ENCODE data around the gene DDX6. TPM values are rescaled to one million over a fixed set of nuclear protein-coding genes. Genes with fewer than 3 reads are reported as not detected.

DDX6 gene, protein sequence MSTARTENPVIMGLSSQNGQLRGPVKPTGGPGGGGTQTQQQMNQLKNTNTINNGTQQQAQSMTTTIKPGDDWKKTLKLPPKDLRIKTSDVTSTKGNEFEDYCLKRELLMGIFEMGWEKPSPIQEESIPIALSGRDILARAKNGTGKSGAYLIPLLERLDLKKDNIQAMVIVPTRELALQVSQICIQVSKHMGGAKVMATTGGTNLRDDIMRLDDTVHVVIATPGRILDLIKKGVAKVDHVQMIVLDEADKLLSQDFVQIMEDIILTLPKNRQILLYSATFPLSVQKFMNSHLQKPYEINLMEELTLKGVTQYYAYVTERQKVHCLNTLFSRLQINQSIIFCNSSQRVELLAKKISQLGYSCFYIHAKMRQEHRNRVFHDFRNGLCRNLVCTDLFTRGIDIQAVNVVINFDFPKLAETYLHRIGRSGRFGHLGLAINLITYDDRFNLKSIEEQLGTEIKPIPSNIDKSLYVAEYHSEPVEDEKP
- 100 to 1,000 TPM in 3 of 4 donors, 10 to 100 TPM in 1; 75.6 to 108 (median 107) TPM for total RNA-seq

DNA sequence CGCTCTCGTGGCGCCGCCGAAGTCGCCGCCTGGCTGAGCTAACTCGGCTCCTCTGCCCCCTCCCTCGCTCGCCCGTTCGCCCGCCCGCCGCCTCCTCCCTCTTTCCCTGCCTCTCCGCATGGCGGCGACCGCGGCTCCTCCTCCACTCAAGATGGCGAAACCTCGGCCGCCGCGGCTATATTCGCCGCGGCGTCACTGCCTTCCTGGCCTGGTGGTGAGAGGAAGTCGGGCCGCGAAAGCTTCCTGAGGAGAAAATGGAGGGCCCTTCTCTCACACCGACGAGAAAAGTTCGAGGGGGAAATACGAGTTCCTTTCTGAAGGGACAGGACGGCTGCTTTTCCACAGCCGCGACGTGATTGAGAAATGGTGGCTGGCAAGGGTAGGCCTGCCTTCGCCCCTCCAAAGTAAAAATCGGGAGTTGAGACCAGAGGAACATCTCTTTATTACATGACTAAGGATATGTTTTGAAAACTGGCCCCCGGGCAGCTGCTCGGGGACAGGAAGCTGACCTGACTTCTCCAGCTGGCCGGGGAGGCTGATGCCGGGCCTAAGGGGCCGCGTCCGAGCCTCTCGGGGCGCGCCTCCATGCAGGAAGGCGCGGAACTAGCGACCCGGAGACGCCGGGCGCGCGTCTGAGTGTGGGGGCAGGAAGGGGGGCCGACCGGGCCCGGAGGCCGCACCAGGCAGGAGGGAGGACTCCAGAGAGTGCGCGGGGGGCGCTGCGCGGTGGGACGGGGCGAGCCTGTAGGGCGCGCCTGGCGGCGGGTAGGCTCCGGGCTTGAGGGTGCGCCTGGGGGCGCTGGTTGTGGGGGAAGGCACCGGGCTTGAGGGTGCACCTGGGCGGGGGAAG lies at the start of gene DDX6:
Gene DDX6 (minus strand): TSS at position 54 of the 850 bp plus-strand sequence. CDS start 4,913 bp downstream, outside the sequence.
- 0 to 1% methylated on average over 55 to 68 of the region's 81 CpGs for WGBS, 2 donors
- peak; percentile 86 to 87 for DNase-seq (ENCODE audit: low spot score in 2 of 2)
- no peaks in the 10 kb centered on the region for H3K36me3 ChIP-seq
- H3K4me1 ChIP-seq, result peaks cover 0 to 45% (median 19%) of the 10 kb centered on the region in 4 donors
- H3K27ac ChIP-seq, result peak within 1 kb of the TSS; percentile 99 to 100 (median 99)
- no peaks in the 10 kb centered on the region for H3K27me3 ChIP-seq
- no peaks in the 10 kb centered on the region for H3K9me3 ChIP-seq
- TF ChIP-seq, protein P1, sequence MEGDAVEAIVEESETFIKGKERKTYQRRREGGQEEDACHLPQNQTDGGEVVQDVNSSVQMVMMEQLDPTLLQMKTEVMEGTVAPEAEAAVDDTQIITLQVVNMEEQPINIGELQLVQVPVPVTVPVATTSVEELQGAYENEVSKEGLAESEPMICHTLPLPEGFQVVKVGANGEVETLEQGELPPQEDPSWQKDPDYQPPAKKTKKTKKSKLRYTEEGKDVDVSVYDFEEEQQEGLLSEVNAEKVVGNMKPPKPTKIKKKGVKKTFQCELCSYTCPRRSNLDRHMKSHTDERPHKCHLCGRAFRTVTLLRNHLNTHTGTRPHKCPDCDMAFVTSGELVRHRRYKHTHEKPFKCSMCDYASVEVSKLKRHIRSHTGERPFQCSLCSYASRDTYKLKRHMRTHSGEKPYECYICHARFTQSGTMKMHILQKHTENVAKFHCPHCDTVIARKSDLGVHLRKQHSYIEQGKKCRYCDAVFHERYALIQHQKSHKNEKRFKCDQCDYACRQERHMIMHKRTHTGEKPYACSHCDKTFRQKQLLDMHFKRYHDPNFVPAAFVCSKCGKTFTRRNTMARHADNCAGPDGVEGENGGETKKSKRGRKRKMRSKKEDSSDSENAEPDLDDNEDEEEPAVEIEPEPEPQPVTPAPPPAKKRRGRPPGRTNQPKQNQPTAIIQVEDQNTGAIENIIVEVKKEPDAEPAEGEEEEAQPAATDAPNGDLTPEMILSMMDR (IDR thresholded peaks at IDR 0.05), result peak; percentile 29 to 58 (median 37)
- peak; percentile 94 to 99 for TF ChIP-seq POLR2A (IDR thresholded peaks at IDR 0.05)
- TF ChIP-seq EP300 (IDR thresholded peaks at IDR 0.05), result peak in 1 of 2 donors; percentile 91
- peak within 1 kb of the TSS; percentile 71 to 99 (median 77) for H3K4me3 ChIP-seq

DNA sequence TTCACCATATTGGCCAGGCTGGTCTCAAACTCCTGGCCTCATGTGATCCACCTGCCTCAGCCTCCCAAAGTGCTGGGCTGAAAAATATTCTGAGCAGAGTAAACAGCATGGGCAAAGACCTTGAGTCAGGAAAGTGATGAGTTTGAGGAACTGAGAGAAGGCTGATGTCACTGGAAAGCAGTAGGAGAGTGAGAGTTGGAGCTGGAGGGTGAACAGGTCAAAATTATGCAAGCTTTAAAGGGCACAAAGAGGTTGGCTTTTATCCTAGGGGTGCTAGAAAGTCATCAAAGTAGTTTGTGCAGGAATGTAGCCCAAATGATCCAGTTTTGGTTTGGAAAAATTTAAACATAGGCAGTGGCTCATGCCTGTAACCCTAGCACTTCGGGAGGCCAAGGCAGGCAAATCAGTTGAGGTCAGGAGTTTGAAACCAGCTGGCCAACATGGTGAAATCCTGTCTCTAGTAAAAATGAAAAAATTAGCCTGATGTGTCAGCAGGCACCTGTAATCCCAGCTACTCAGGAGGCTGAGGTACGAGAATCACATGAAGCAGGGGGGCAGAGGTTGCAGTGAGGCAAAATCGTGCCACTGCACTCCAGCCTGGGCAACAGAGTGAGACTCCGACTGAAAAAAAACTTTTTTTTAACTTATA lies 48.1 kb upstream of the DDX6 start:
- DNase-seq (ENCODE audit: low spot score in 2 of 2), result no peak
- WGBS, 2 donors, result 80 to 83% methylated on average over 4 of the region's 4 CpGs
- Histone ChIP-seq H3K27me3 (no peaks in the 10 kb centered on the region), H3K36me3 (no peaks in the 10 kb centered on the region), H3K27ac (no peak overlapping the region), H3K4me3 (no peak overlapping the region), H3K4me1 (peaks cover 0 to 7% (median 0%) of the 10 kb centered on the region in 4 donors), H3K9me3 (no peaks in the 10 kb centered on the region)
- TF ChIP-seq, protein P1 (IDR thresholded peaks at IDR 0.05), result no peak
- no peak for TF ChIP-seq POLR2A (IDR thresholded peaks at IDR 0.05)
- no peak for TF ChIP-seq EP300 (IDR thresholded peaks at IDR 0.05)

DNA sequence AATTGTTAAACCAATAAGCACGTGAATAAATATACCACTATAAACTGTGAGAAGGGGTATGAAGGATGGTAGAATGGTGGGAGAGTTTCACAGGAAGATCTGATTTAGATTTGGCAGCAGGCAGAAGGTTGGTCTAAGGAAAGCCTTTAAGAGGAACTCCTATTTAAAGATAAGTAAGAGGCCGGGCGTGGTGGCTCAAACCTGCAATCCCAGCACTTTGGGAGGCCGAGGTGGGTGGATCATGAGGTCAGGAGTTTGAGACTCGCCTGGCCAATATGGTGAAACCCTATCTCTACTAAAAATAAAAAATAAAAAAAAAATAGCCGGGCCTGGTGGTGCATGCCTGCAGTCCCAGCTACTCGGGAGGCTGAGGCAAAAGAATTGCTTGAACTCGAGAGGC lies 46.9 kb upstream of the DDX6 start:
- H3K4me3 ChIP-seq, result no peak overlapping the region
- H3K36me3 ChIP-seq, result no peaks in the 10 kb centered on the region
- no peak overlapping the region for H3K27ac ChIP-seq
- H3K4me1 ChIP-seq, result peaks cover 0 to 7% (median 0%) of the 10 kb centered on the region in 4 donors
- 87 to 88% methylated on average over 8 of the region's 8 CpGs for WGBS, 2 donors
- H3K27me3 ChIP-seq, result no peaks in the 10 kb centered on the region
- no peaks in the 10 kb centered on the region for H3K9me3 ChIP-seq
- TF ChIP-seq EP300 (IDR thresholded peaks at IDR 0.05), result no peak
- TF ChIP-seq POLR2A (IDR thresholded peaks at IDR 0.05), result no peak
- TF ChIP-seq, protein P1 (IDR thresholded peaks at IDR 0.05), result no peak
- no peak for DNase-seq (ENCODE audit: low spot score in 2 of 2)

DNA sequence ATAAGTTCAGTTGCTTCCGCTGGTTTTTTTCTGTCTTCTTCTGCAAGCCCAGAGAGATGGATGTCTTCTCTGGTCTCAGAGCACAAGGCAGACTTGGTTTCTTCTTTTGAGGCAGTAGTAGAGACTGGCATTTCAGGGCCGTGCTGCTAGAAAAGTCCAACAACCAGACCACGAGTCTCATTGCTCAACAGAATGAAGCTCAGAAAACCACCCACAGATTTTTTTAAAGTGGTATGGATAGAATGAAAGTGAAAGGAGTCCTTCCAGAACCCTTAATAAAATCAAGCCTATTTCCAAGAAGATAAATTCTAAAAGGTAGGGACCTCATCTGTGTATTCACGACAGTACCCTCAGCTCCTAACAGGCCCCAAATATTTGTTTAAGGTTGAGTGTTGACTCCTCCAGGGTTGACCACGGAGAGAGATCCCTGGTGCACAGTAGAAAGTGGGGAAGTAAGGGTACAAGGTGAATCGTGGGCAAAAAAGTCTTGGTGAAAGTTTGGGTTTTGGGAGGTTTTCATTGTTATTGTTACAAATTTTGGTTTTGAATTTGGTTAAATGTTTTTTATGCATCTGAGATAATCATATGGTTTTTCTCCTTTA lies 43.6 kb upstream of the DDX6 start:
- TF ChIP-seq, protein P1 (IDR thresholded peaks at IDR 0.05), result no peak
- TF ChIP-seq POLR2A (IDR thresholded peaks at IDR 0.05), result no peak
- TF ChIP-seq EP300 (IDR thresholded peaks at IDR 0.05), result no peak
- H3K4me1 ChIP-seq, result peaks cover 0 to 7% (median 0%) of the 10 kb centered on the region in 4 donors
- no peaks in the 10 kb centered on the region for H3K27me3 ChIP-seq
- no peaks in the 10 kb centered on the region for H3K36me3 ChIP-seq
- H3K9me3 ChIP-seq, result no peaks in the 10 kb centered on the region
- no peak overlapping the region for H3K27ac ChIP-seq
- 71 to 72% methylated on average over 6 of the region's 6 CpGs for WGBS, 2 donors
- no peak for DNase-seq (ENCODE audit: low spot score in 2 of 2)
- no peak overlapping the region for H3K4me3 ChIP-seq
